GM23338 (cell line): Measurements from ENCODE around the gene NNMT. TPM values are rescaled to one million over a fixed set of nuclear protein-coding genes. Genes with fewer than 3 reads are reported as not detected.

Source experiments
- ATAC-seq: fragments of 200-7000 bp; cut with Tn5 transposase; 3 replicates; pipeline ENCODE4 v1.9.1; 2020
- DNase-seq: peaks from one replicate; pipeline ENCODE4 v3.0.0-alpha.2; 2015; ENCODE audit warnings: low spot score
- H2AFZ ChIP-seq: fragments of 200-600 bp; sonication (generic); 2 replicates; pipeline ENCODE4 v1.8.0; 2016; ENCODE audit warnings: antibody characterized with exemption, mild to moderate bottlenecking, moderate library complexity
- H3F3A ChIP-seq: fragments of 200-600 bp; sonication (generic); replicated peaks from 2 replicates; pipeline ENCODE4 v1.8.0; 2017; ENCODE audit warnings: antibody characterized with exemption, mixed run types, low read depth
- H3K27ac ChIP-seq: fragments of 200-600 bp; sonication (generic); 2 replicates; pipeline ENCODE4 v1.6.1; 2016; ENCODE audit warnings: low read depth
- H3K27me3 ChIP-seq: fragments of 200-600 bp; sonication (generic); 2 replicates; pipeline ENCODE4 v1.8.0; 2016; ENCODE audit warnings: mild to moderate bottlenecking, mixed run types, moderate library complexity; ENCODE audit not compliant: insufficient read depth
- H3K36me3 ChIP-seq: fragments of 200-600 bp; sonication (generic); 2 replicates; pipeline ENCODE4 v1.8.0; 2016; ENCODE audit warnings: mild to moderate bottlenecking; ENCODE audit not compliant: insufficient read depth
- H3K4me1 ChIP-seq: fragments of 200-600 bp; sonication (generic); 2 replicates; pipeline ENCODE4 v1.8.0; 2016; ENCODE audit warnings: mild to moderate bottlenecking, moderate library complexity; ENCODE audit not compliant: insufficient read depth
- H3K4me2 ChIP-seq: fragments of 200-600 bp; sonication (generic); 2 replicates; pipeline ENCODE4 v1.7.1; 2017; ENCODE audit warnings: mixed run types
- H3K4me3 ChIP-seq: fragments of 200-600 bp; sonication (generic); 2 replicates; pipeline ENCODE4 v1.6.1; 2016; ENCODE audit warnings: mixed run types
- H3K79me2 ChIP-seq: fragments of 200-600 bp; sonication (generic); replicated peaks from 2 replicates; pipeline ENCODE4 v1.8.0; 2017; ENCODE audit warnings: mild to moderate bottlenecking; ENCODE audit not compliant: insufficient read depth
- H3K9me2 ChIP-seq: fragments of 200-600 bp; sonication (generic); 2 replicates; pipeline ENCODE4 v1.8.0; 2017; ENCODE audit not compliant: insufficient read depth
- H4K20me1 ChIP-seq: fragments of 200-600 bp; sonication (generic); replicated peaks from 2 replicates; pipeline ENCODE4 v1.8.0; 2017; ENCODE audit warnings: mild to moderate bottlenecking; ENCODE audit not compliant: insufficient read depth
- H3K27ac Mint-ChIP-seq: 2 replicates; pipeline ENCODE4 v1.8.0; 2020; ENCODE audit warnings: inconsistent platforms, mild to moderate bottlenecking, moderate library complexity, mixed read lengths
- H3K27me3 Mint-ChIP-seq: 3 replicates; pipeline ENCODE4 v1.8.0; 2022; ENCODE audit warnings: low read depth, mild to moderate bottlenecking, moderate library complexity, mixed read lengths, inconsistent platforms; ENCODE audit not compliant: insufficient read depth, poor library complexity
- H3K36me3 Mint-ChIP-seq: 3 replicates; pipeline ENCODE4 v1.8.0; 2021; ENCODE audit warnings: low read depth, mild to moderate bottlenecking, inconsistent platforms, moderate library complexity, mixed read lengths
- H3K4me1 Mint-ChIP-seq: 3 replicates; pipeline ENCODE4 v1.8.0; 2020; ENCODE audit warnings: mild to moderate bottlenecking, inconsistent platforms, mixed read lengths
- H3K4me3 Mint-ChIP-seq: 3 replicates; pipeline ENCODE4 v1.8.0; 2021; ENCODE audit warnings: moderate library complexity, mild to moderate bottlenecking, inconsistent platforms, mixed read lengths
- H3K9me3 Mint-ChIP-seq: 3 replicates; pipeline ENCODE4 v1.8.0; 2020; ENCODE audit warnings: moderate library complexity, mild to moderate bottlenecking, inconsistent platforms, mixed read lengths
- CREB1 ChIP-seq: fragments of 250-450 bp; sonication (Bioruptor Pico); IDR thresholded peaks from 2 replicates; pipeline ENCODE4 v1.5.0; 2020; ENCODE audit warnings: low read depth, mild to moderate bottlenecking, moderate library complexity
- EZH2 ChIP-seq: fragments of 200-600 bp; sonication (generic); IDR thresholded peaks from one replicate; pipeline ENCODE4 v1.8.0; 2017; ENCODE audit warnings: antibody characterized with exemption, mild to moderate bottlenecking, low read depth; ENCODE audit not compliant: unreplicated experiment
- EZH2phosphoT487 ChIP-seq: fragments of 200-600 bp; sonication (generic); IDR thresholded peaks from one replicate; pipeline ENCODE4 v1.8.1; 2018; ENCODE audit warnings: antibody characterized with exemption; ENCODE audit not compliant: unreplicated experiment
- JUNB ChIP-seq: IDR thresholded peaks from one replicate; pipeline ENCODE4 v1.6.1; 2016; ENCODE audit warnings: antibody characterized with exemption; ENCODE audit not compliant: unreplicated experiment
- NANOG ChIP-seq: IDR thresholded peaks from 2 replicates; pipeline ENCODE4 v1.6.1; 2016; ENCODE audit warnings: antibody characterized with exemption, borderline replicate concordance
- POLR2AphosphoS5 ChIP-seq: IDR thresholded peaks from 2 replicates; pipeline ENCODE4 v1.6.1; 2016; ENCODE audit warnings: antibody characterized with exemption, low read depth
- STAT1 ChIP-seq: IDR thresholded peaks from one replicate; pipeline ENCODE4 v1.6.1; 2016; ENCODE audit warnings: antibody characterized with exemption; ENCODE audit not compliant: unreplicated experiment
- ZNF114 ChIP-seq: fragments of 250-450 bp; sonication (Bioruptor Pico); IDR thresholded peaks from 2 replicates; pipeline ENCODE4 v1.5.0; 2020; ENCODE audit warnings: mild to moderate bottlenecking, moderate library complexity
- ZNF331 ChIP-seq: fragments of 250-450 bp; sonication (Bioruptor Pico); IDR thresholded peaks from 2 replicates; pipeline ENCODE4 v1.5.0; 2020; ENCODE audit warnings: low read depth, mild to moderate bottlenecking, moderate library complexity
- polyA plus RNA-seq: library from polyadenylated mRNA; unstranded; fragments of >200 nt; fragmentation: Nextera tagmentation; extraction: Ambion mirVana; gene quantifications from 2 replicates; pipeline ENCODE4 v1.2.1, GENCODE V29; 2016
- total RNA-seq: library from RNA; depleted of rRNA; stranded (reverse); fragments of >200 nt; shearing (Covaris generic); gene quantifications from 2 replicates; pipeline ENCODE4 v1.2.3, GENCODE V29; 2014
- TF ChIP-seq, protein P1 (sequence below), 2 experiments: fragments of 200-600 bp in 1 of 2; sonication (generic) in 1 of 2; conservative IDR thresholded peaks; 2 replicates each; pipeline versions ENCODE4 v1.5.1 to v1.6.1; 2016 to 2017; ENCODE audit warnings: antibody characterized with exemption in 2 of 2, low read depth in 2 of 2, mild to moderate bottlenecking in 2 of 2, moderate library complexity in 1 of 2
- TF ChIP-seq, protein P2 (sequence below): IDR thresholded peaks from 2 replicates; pipeline ENCODE4 v1.6.1; 2016; ENCODE audit warnings: antibody characterized with exemption
- TF ChIP-seq, protein P3 (sequence below): IDR thresholded peaks from one replicate; pipeline ENCODE4 v1.6.1; 2018; ENCODE audit warnings: antibody characterized with exemption; ENCODE audit not compliant: unreplicated experiment
- TF ChIP-seq, protein P4 (sequence below): fragments of 250-450 bp; sonication (Bioruptor Pico); IDR thresholded peaks from 2 replicates; pipeline ENCODE4 v1.5.0; 2020; ENCODE audit warnings: mild to moderate bottlenecking, moderate library complexity

Gene NNMT
- total and polyA plus RNA-seq, 2 experiments from 2014 or later = 0.40 TPM; not detected in 1

DNA sequence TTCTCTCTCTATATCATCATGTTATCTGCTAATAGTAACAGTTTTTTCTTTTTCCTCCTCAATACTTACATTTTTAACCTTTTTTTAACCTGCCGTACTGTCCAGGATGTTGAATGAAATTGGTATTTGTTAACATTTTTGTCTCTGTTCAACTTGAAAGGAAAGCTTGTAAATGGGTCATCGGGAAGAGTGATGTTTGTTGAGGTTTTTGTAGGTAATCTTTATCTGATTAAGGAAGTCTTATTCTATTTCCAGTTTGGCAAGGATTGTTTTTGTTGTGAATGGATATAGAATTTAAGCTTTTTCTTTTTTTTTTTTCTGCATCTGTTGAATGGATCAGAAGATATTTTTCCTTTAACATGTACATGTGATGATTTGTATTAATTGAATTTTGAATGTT lies 8.1 kb upstream of the NNMT start:
- Mint-ChIP-seq H3K27ac (no peak overlapping the region), H3K4me1 (peaks cover 20% of the 10 kb centered on the region; the same call in 2 of the 3 replicates), H3K4me3 (no peak overlapping the region), H3K9me3 (no peaks in the 10 kb centered on the region), H3K27me3 (no peaks in the 10 kb centered on the region), H3K36me3 (no peaks in the 10 kb centered on the region)
- DNase-seq (no peak), ATAC-seq (no peak)
- H2AFZ ChIP-seq = no peak overlapping the region
- TF ChIP-seq POLR2AphosphoS5 = no peak
- no peak for TF ChIP-seq STAT1
- no peak for TF ChIP-seq ZNF331 (CRISPR knock-in tag)
- TF ChIP-seq EZH2phosphoT487 = no peak
- no peak for TF ChIP-seq NANOG
- no peak for TF ChIP-seq CREB1
- TF ChIP-seq ZNF114 (CRISPR knock-in tag) = no peak
- TF ChIP-seq JUNB = no peak
- TF ChIP-seq EZH2 = no peak
- TF ChIP-seq, protein P1, sequence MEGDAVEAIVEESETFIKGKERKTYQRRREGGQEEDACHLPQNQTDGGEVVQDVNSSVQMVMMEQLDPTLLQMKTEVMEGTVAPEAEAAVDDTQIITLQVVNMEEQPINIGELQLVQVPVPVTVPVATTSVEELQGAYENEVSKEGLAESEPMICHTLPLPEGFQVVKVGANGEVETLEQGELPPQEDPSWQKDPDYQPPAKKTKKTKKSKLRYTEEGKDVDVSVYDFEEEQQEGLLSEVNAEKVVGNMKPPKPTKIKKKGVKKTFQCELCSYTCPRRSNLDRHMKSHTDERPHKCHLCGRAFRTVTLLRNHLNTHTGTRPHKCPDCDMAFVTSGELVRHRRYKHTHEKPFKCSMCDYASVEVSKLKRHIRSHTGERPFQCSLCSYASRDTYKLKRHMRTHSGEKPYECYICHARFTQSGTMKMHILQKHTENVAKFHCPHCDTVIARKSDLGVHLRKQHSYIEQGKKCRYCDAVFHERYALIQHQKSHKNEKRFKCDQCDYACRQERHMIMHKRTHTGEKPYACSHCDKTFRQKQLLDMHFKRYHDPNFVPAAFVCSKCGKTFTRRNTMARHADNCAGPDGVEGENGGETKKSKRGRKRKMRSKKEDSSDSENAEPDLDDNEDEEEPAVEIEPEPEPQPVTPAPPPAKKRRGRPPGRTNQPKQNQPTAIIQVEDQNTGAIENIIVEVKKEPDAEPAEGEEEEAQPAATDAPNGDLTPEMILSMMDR (conservative IDR thresholded peaks at IDR 0.05; ENCODE audit: low read depth in 2 of 2) = no peak
- TF ChIP-seq, protein P2, sequence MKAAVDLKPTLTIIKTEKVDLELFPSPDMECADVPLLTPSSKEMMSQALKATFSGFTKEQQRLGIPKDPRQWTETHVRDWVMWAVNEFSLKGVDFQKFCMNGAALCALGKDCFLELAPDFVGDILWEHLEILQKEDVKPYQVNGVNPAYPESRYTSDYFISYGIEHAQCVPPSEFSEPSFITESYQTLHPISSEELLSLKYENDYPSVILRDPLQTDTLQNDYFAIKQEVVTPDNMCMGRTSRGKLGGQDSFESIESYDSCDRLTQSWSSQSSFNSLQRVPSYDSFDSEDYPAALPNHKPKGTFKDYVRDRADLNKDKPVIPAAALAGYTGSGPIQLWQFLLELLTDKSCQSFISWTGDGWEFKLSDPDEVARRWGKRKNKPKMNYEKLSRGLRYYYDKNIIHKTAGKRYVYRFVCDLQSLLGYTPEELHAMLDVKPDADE = no peak
- TF ChIP-seq, protein P3, sequence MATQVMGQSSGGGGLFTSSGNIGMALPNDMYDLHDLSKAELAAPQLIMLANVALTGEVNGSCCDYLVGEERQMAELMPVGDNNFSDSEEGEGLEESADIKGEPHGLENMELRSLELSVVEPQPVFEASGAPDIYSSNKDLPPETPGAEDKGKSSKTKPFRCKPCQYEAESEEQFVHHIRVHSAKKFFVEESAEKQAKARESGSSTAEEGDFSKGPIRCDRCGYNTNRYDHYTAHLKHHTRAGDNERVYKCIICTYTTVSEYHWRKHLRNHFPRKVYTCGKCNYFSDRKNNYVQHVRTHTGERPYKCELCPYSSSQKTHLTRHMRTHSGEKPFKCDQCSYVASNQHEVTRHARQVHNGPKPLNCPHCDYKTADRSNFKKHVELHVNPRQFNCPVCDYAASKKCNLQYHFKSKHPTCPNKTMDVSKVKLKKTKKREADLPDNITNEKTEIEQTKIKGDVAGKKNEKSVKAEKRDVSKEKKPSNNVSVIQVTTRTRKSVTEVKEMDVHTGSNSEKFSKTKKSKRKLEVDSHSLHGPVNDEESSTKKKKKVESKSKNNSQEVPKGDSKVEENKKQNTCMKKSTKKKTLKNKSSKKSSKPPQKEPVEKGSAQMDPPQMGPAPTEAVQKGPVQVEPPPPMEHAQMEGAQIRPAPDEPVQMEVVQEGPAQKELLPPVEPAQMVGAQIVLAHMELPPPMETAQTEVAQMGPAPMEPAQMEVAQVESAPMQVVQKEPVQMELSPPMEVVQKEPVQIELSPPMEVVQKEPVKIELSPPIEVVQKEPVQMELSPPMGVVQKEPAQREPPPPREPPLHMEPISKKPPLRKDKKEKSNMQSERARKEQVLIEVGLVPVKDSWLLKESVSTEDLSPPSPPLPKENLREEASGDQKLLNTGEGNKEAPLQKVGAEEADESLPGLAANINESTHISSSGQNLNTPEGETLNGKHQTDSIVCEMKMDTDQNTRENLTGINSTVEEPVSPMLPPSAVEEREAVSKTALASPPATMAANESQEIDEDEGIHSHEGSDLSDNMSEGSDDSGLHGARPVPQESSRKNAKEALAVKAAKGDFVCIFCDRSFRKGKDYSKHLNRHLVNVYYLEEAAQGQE = no peak
- TF ChIP-seq, protein P4, sequence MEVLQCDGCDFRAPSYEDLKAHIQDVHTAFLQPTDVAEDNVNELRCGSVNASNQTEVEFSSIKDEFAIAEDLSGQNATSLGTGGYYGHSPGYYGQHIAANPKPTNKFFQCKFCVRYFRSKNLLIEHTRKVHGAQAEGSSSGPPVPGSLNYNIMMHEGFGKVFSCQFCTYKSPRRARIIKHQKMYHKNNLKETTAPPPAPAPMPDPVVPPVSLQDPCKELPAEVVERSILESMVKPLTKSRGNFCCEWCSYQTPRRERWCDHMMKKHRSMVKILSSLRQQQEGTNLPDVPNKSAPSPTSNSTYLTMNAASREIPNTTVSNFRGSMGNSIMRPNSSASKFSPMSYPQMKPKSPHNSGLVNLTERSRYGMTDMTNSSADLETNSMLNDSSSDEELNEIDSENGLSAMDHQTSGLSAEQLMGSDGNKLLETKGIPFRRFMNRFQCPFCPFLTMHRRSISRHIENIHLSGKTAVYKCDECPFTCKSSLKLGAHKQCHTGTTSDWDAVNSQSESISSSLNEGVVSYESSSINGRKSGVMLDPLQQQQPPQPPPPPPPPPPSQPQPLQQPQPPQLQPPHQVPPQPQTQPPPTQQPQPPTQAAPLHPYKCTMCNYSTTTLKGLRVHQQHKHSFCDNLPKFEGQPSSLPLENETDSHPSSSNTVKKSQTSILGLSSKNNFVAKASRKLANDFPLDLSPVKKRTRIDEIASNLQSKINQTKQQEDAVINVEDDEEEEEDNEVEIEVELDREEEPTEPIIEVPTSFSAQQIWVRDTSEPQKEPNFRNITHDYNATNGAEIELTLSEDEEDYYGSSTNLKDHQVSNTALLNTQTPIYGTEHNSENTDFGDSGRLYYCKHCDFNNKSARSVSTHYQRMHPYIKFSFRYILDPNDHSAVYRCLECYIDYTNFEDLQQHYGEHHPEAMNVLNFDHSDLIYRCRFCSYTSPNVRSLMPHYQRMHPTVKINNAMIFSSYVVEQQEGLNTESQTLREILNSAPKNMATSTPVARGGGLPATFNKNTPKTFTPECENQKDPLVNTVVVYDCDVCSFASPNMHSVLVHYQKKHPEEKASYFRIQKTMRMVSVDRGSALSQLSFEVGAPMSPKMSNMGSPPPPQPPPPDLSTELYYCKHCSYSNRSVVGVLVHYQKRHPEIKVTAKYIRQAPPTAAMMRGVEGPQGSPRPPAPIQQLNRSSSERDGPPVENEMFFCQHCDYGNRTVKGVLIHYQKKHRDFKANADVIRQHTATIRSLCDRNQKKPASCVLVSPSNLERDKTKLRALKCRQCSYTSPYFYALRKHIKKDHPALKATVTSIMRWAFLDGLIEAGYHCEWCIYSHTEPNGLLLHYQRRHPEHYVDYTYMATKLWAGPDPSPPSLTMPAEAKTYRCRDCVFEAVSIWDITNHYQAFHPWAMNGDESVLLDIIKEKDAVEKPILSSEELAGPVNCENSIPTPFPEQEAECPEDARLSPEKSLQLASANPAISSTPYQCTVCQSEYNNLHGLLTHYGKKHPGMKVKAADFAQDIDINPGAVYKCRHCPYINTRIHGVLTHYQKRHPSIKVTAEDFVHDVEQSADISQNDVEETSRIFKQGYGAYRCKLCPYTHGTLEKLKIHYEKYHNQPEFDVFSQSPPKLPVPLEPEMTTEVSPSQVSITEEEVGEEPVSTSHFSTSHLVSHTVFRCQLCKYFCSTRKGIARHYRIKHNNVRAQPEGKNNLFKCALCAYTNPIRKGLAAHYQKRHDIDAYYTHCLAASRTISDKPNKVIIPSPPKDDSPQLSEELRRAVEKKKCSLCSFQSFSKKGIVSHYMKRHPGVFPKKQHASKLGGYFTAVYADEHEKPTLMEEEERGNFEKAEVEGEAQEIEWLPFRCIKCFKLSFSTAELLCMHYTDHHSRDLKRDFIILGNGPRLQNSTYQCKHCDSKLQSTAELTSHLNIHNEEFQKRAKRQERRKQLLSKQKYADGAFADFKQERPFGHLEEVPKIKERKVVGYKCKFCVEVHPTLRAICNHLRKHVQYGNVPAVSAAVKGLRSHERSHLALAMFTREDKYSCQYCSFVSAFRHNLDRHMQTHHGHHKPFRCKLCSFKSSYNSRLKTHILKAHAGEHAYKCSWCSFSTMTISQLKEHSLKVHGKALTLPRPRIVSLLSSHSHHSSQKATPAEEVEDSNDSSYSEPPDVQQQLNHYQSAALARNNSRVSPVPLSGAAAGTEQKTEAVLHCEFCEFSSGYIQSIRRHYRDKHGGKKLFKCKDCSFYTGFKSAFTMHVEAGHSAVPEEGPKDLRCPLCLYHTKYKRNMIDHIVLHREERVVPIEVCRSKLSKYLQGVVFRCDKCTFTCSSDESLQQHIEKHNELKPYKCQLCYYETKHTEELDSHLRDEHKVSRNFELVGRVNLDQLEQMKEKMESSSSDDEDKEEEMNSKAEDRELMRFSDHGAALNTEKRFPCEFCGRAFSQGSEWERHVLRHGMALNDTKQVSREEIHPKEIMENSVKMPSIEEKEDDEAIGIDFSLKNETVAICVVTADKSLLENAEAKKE (CRISPR knock-in tag) = no peak
- H3K79me2 ChIP-seq = no peaks in the 10 kb centered on the region
- H3K27ac ChIP-seq = no peak overlapping the region
- no peaks in the 10 kb centered on the region for H4K20me1 ChIP-seq
- no peaks in the 10 kb centered on the region for H3K27me3 ChIP-seq
- no peaks in the 10 kb centered on the region for H3K9me2 ChIP-seq
- H3F3A ChIP-seq = no peaks in the 10 kb centered on the region
- no peak overlapping the region for H3K4me3 ChIP-seq
- H3K36me3 ChIP-seq = no peaks in the 10 kb centered on the region
- H3K4me2 ChIP-seq = no peak overlapping the region
- H3K4me1 ChIP-seq = 0 out of 2 replicates have a peak, but pooled peaks cover 13% of the 10 kb centered on the region
